HCT116 (cell line): Measurements from ENCODE around the gene KLHL40. TPM values are rescaled to one million over a fixed set of nuclear protein-coding genes. Genes with fewer than 3 reads are reported as not detected.

Source experiments
- ATAC-seq: fragments of 200-7000 bp; cut with Tn5 transposase; 2 replicates; pipeline ENCODE4 v1.9.1; 2020; ENCODE audit warnings: mild to moderate bottlenecking, moderate library complexity
- BruUV-seq: library from RNA; stranded (reverse); fragments of 400-500 nt; replicated peaks from 2 replicates; lab custom pipeline; 2021; lab: Mats Ljungman, UMichigan
- CTCF ChIA-PET: fragments of 300-600 bp; sonication (Branson Sonifier 250); formaldehyde crosslinking; loops from one replicate; lab custom pipeline; 2021; ENCODE audit warnings: antibody characterized with exemption; lab: Charles Lee
- POLR2A ChIA-PET: fragments of 300-600, 350-600 bp; sonication (Branson Sonifier 250); formaldehyde crosslinking; loops from one replicate; lab custom pipeline; 2021; ENCODE audit warnings: antibody characterized with exemption; lab: Charles Lee
- RAD21 ChIA-PET, 2 experiments: fragments of 300-600 bp; sonication (Branson Sonifier 250); formaldehyde crosslinking; loops; one replicate each; lab custom pipeline; 2023; ENCODE audit warnings: low total read pairs in 2 of 2; ENCODE audit not compliant: uncharacterized antibody in 2 of 2, unreplicated experiment in 2 of 2, low non-redundant PET in 1 of 2; lab: Charles Lee
- DNase-seq: peaks from one replicate; pipeline ENCODE4 v3.0.0-alpha.2; 2010; ENCODE audit warnings: low read depth, low spot score
- H2AFZ ChIP-seq: fragments of 200-600 bp; shearing (Covaris generic), sonication (generic); 2 replicates; pipeline ENCODE4 v1.6.1; 2017; ENCODE audit warnings: low read depth, mixed run types, mixed read lengths, antibody characterized with exemption, low read length; ENCODE audit not compliant: poor library complexity, severe bottlenecking
- H3K27ac ChIP-seq: 2 replicates; pipeline ENCODE4 v1.5.1; 2012; ENCODE audit warnings: low read depth, low read length
- H3K27me3 ChIP-seq: fragments of 200-600 bp; sonication (generic); 2 replicates; pipeline ENCODE4 v1.6.1; 2016; ENCODE audit warnings: mixed run types, low read length, mixed read lengths; ENCODE audit not compliant: insufficient read depth
- H3K36me3 ChIP-seq, 2 experiments: fragments of 200-500 bp in 1 of 2; fragments of 200-600 bp in 1 of 2; sonication (Bioruptor generic) in 1 of 2; sonication (generic) in 1 of 2; 2 replicates each; pipeline versions ENCODE4 v1.5.1 to v1.6.1; 2014 to 2016; ENCODE audit warnings: low read length in 2 of 2, inconsistent platforms in 1 of 2, mixed read lengths in 1 of 2, mixed run types in 1 of 2; ENCODE audit not compliant: insufficient read depth in 2 of 2, control insufficient read depth in 1 of 2
- H3K4me1 ChIP-seq, 2 experiments: fragments of 200-600 bp in 1 of 2; sonication (generic) in 1 of 2; 2 replicates each; pipeline versions ENCODE4 v1.5.1 to v1.6.1; 2012 to 2017; ENCODE audit warnings: low read length in 2 of 2, inconsistent platforms in 1 of 2, mild to moderate bottlenecking in 1 of 2, mixed read lengths in 1 of 2, mixed run types in 1 of 2, moderate library complexity in 1 of 2; ENCODE audit not compliant: insufficient read depth in 2 of 2, control insufficient read depth in 1 of 2
- H3K4me2 ChIP-seq: fragments of 200-600 bp; sonication (generic); 2 replicates; pipeline ENCODE4 v1.6.1; 2017; ENCODE audit warnings: mixed run types, low read length, mixed read lengths
- H3K4me3 ChIP-seq, 2 experiments: fragments of 200-600 bp in 1 of 2; sonication (generic) in 1 of 2; replicated peaks in 1 of 2; 2 replicates each; pipeline ENCODE4 v1.5.1; 2011 to 2016; ENCODE audit warnings: low read length in 2 of 2, control low read depth in 1 of 2, low read depth in 1 of 2, mild to moderate bottlenecking in 1 of 2, mixed read lengths in 1 of 2, mixed run types in 1 of 2
- H3K79me2 ChIP-seq: fragments of 200-600 bp; sonication (generic); 2 replicates; pipeline ENCODE4 v1.6.1; 2017; ENCODE audit warnings: mild to moderate bottlenecking, mixed run types, low read length, moderate library complexity, mixed read lengths; ENCODE audit not compliant: insufficient read depth
- H3K9ac ChIP-seq: fragments of 200-600 bp; sonication (generic); 2 replicates; pipeline ENCODE4 v1.6.1; 2016; ENCODE audit warnings: low read length, mixed read lengths
- H3K9me2 ChIP-seq: fragments of 200-600 bp; sonication (generic), shearing (Covaris generic); 2 replicates; pipeline ENCODE4 v1.6.1; 2017; ENCODE audit warnings: mixed run types, mild to moderate bottlenecking, moderate library complexity; ENCODE audit not compliant: insufficient read depth
- H3K9me3 ChIP-seq, 2 experiments: fragments of 200-500 bp in 1 of 2; fragments of 200-600 bp in 1 of 2; sonication (Bioruptor generic) in 1 of 2; sonication (generic) in 1 of 2; 2 replicates each; pipeline ENCODE4 v1.6.1; 2014 to 2017; ENCODE audit warnings: low read length in 2 of 2, mixed read lengths in 2 of 2, inconsistent platforms in 1 of 2, low read depth in 1 of 2, mild to moderate bottlenecking in 1 of 2, mixed run types in 1 of 2, moderate library complexity in 1 of 2; ENCODE audit not compliant: control insufficient read depth in 1 of 2, insufficient read depth in 1 of 2
- H4K20me1 ChIP-seq: fragments of 200-600 bp; sonication (generic), shearing (Covaris generic); 2 replicates; pipeline ENCODE4 v1.6.1; 2017; ENCODE audit warnings: mixed run types, mild to moderate bottlenecking, moderate library complexity; ENCODE audit not compliant: insufficient read depth
- CBX3 ChIP-seq: IDR thresholded peaks from 2 replicates; pipeline ENCODE4 v1.6.1; 2012; ENCODE audit warnings: low read depth
- EGR1 ChIP-seq: IDR thresholded peaks from 2 replicates; pipeline ENCODE4 v1.6.1; 2012; ENCODE audit warnings: low read depth
- ELF1 ChIP-seq: IDR thresholded peaks from 2 replicates; pipeline ENCODE4 v1.6.1; 2012; ENCODE audit warnings: low read depth, borderline replicate concordance
- POLR2A ChIP-seq: IDR thresholded peaks from 2 replicates; pipeline ENCODE4 v1.7.0; 2011; ENCODE audit warnings: borderline replicate concordance; ENCODE audit not compliant: insufficient read depth, insufficient read length; ENCODE audit errors: extremely low read depth
- RAD21 ChIP-seq: IDR thresholded peaks from 2 replicates; pipeline ENCODE4 v1.6.1; 2012; ENCODE audit warnings: low read depth, mild to moderate bottlenecking
- SP1 ChIP-seq: IDR thresholded peaks from 2 replicates; pipeline ENCODE4 v1.6.1; 2012; ENCODE audit warnings: low read depth
- YY1 ChIP-seq: IDR thresholded peaks from 2 replicates; pipeline ENCODE4 v1.6.1; 2011; ENCODE audit warnings: low read length, low read depth, moderate library complexity, mild to moderate bottlenecking; ENCODE audit not compliant: insufficient replicate concordance; ENCODE audit errors: extremely low read depth
- ZNF274 ChIP-seq: fragments of 200-500 bp; sonication (Bioruptor generic); IDR thresholded peaks from 2 replicates; pipeline ENCODE4 v1.6.1; 2014; ENCODE audit warnings: mild to moderate bottlenecking, low read depth, low read length, inconsistent platforms
- intact Hi-C: fragments of 100-400 bp; cut with micrococcal nuclease; formaldehyde crosslinking; loops from 2 replicates; pipeline ENCODE4 v1.10.0; 2022
- total RNA-seq: library from RNA; stranded (reverse); gene quantifications from one replicate; pipeline ENCODE4 v1.2.1, GENCODE V29; 2021; ENCODE audit not compliant: unreplicated experiment
- TF ChIP-seq, protein P1 (sequence below): IDR thresholded peaks from 2 replicates; pipeline ENCODE4 v1.6.1; 2012; ENCODE audit warnings: low read depth

Gene KLHL40
- total RNA-seq, 1 experiment from 2014 or later = not detected

GRCh38 chr3:42639192-42639591, 46.1 kb upstream of the KLHL40 start:
- POLR2A ChIA-PET = no interaction called here

More at GRCh38 chr3:42639192-42639591, 46.1 kb upstream of the KLHL40 start:
- no peak overlapping the region for H3K4me2 ChIP-seq
- no peaks in the 10 kb centered on the region for H3K9me3 ChIP-seq
- H3K9ac ChIP-seq = no peak overlapping the region
- no peak overlapping the region for H2AFZ ChIP-seq
- intact Hi-C loops = no loop called here
- ATAC-seq = no peak
- H3K27ac ChIP-seq = no peak overlapping the region
- no peaks in the 10 kb centered on the region for H3K27me3 ChIP-seq
- no peaks in the 10 kb centered on the region; the same call in 1 of the 2 replicates for H3K79me2 ChIP-seq
- H3K4me3 ChIP-seq = no peak overlapping the region
- RAD21 ChIA-PET = no interaction called here
- no TSS peak for BruUV-seq
- no peaks in the 10 kb centered on the region for H3K4me1 ChIP-seq
- peaks cover 45 to 78% of the 10 kb centered on the region in 2 experiments; a peak in 3 of 4 replicates for H3K36me3 ChIP-seq
- no peaks in the 10 kb centered on the region for H3K9me2 ChIP-seq
- TF ChIP-seq ZNF274 = no peak
- no peak for TF ChIP-seq RAD21
- TF ChIP-seq SP1 = no peak
- TF ChIP-seq YY1 = no peak
- no peak for TF ChIP-seq CBX3
- TF ChIP-seq ELF1 = no peak
- TF ChIP-seq POLR2A = no peak
- TF ChIP-seq, protein P1, sequence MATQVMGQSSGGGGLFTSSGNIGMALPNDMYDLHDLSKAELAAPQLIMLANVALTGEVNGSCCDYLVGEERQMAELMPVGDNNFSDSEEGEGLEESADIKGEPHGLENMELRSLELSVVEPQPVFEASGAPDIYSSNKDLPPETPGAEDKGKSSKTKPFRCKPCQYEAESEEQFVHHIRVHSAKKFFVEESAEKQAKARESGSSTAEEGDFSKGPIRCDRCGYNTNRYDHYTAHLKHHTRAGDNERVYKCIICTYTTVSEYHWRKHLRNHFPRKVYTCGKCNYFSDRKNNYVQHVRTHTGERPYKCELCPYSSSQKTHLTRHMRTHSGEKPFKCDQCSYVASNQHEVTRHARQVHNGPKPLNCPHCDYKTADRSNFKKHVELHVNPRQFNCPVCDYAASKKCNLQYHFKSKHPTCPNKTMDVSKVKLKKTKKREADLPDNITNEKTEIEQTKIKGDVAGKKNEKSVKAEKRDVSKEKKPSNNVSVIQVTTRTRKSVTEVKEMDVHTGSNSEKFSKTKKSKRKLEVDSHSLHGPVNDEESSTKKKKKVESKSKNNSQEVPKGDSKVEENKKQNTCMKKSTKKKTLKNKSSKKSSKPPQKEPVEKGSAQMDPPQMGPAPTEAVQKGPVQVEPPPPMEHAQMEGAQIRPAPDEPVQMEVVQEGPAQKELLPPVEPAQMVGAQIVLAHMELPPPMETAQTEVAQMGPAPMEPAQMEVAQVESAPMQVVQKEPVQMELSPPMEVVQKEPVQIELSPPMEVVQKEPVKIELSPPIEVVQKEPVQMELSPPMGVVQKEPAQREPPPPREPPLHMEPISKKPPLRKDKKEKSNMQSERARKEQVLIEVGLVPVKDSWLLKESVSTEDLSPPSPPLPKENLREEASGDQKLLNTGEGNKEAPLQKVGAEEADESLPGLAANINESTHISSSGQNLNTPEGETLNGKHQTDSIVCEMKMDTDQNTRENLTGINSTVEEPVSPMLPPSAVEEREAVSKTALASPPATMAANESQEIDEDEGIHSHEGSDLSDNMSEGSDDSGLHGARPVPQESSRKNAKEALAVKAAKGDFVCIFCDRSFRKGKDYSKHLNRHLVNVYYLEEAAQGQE = no peak
- no peak for TF ChIP-seq EGR1
- TF ChIP-seq, all 23 proteins: peak for 0
- DNase-seq = no peak
- no peaks in the 10 kb centered on the region for H4K20me1 ChIP-seq
- CTCF ChIA-PET = no interaction called here
